ENCODE results near the gene ENTPD6.
A peak's percentile ranks its signal among the peaks of the same experiment; 100 is the strongest.
"Not testable (repeated sequence)": the region's sequence is repeated elsewhere in the genome, so short reads cannot be mapped to it uniquely, and the experiment has no call there.

ENTPD6 gene

GRCh38 chr20:25173321-25173720 lies 22.2 kb upstream of the ENTPD6 start:
- TF ChIP-seq TAF1 (IDR thresholded peaks at IDR 0.05; ENCODE audit: borderline replicate concordance, low read depth, low read length) = no peak
- FAIRE-seq = no peak

GRCh38 chr20:25173886-25174308 lies 21.6 kb upstream of the ENTPD6 start:
- FAIRE-seq (no peak), DNase-seq (ENCODE audit: insufficient read length) (no peak)
- TF ChIP-seq TAF1 (IDR thresholded peaks at IDR 0.05; ENCODE audit: borderline replicate concordance, low read depth, low read length) (no peak), POLR2AphosphoS5 (IDR thresholded peaks at IDR 0.05; ENCODE audit: low read depth, low read length) (no peak), POLR2A (IDR thresholded peaks at IDR 0.05; ENCODE audit: low read depth, low read length) (no peak)

More at GRCh38 chr20:25173321-25173720, 22.2 kb upstream of the ENTPD6 start:
- no peak for DNase-seq (ENCODE audit: insufficient read length)

GRCh38 chr20:25176184-25176583 lies 19.3 kb upstream of the ENTPD6 start:
- TF ChIP-seq POLR2A (IDR thresholded peaks at IDR 0.05; ENCODE audit: low read depth, low read length) (no peak), POLR2AphosphoS5 (IDR thresholded peaks at IDR 0.05; ENCODE audit: low read depth, low read length) (no peak), TAF1 (IDR thresholded peaks at IDR 0.05; ENCODE audit: borderline replicate concordance, low read depth, low read length) (no peak)
- DNase-seq (ENCODE audit: insufficient read length) (no peak), FAIRE-seq (no peak)

GRCh38 chr20:25177890-25178321 lies 17.6 kb upstream of the ENTPD6 start:
- no peak for TF ChIP-seq TAF1 (IDR thresholded peaks at IDR 0.05; ENCODE audit: borderline replicate concordance, low read depth, low read length)
- TF ChIP-seq POLR2A (IDR thresholded peaks at IDR 0.05; ENCODE audit: low read depth, low read length) = no peak
- DNase-seq (ENCODE audit: insufficient read length) (no peak), FAIRE-seq (no peak)

- DNase-seq (ENCODE audit: insufficient read length) = no peak
- peak; percentile 91 for FAIRE-seq
- TF ChIP-seq POLR2AphosphoS5 (IDR thresholded peaks at IDR 0.05; ENCODE audit: low read depth, low read length) (no peak), TAF1 (IDR thresholded peaks at IDR 0.05; ENCODE audit: borderline replicate concordance, low read depth, low read length) (no peak), POLR2A (IDR thresholded peaks at IDR 0.05; ENCODE audit: low read depth, low read length) (no peak)
Observed at GRCh38 chr20:25178563-25179438, 16.7 kb upstream of the ENTPD6 start.

GRCh38 chr20:25179439-25180089 lies 15.9 kb upstream of the ENTPD6 start:
- no peak for FAIRE-seq
- TF ChIP-seq POLR2A (IDR thresholded peaks at IDR 0.05; ENCODE audit: low read depth, low read length) (no peak), TAF1 (IDR thresholded peaks at IDR 0.05; ENCODE audit: borderline replicate concordance, low read depth, low read length) (no peak), POLR2AphosphoS5 (IDR thresholded peaks at IDR 0.05; ENCODE audit: low read depth, low read length) (no peak)

GRCh38 chr20:25184391-25184790 lies 11.1 kb upstream of the ENTPD6 start:
- not testable (repeated sequence) for FAIRE-seq; DNase-seq (ENCODE audit: insufficient read length)

More at GRCh38 chr20:25179439-25180089, 15.9 kb upstream of the ENTPD6 start:
- no peak for DNase-seq (ENCODE audit: insufficient read length)

- no peak for TF ChIP-seq TAF1 (IDR thresholded peaks at IDR 0.05; ENCODE audit: borderline replicate concordance, low read depth, low read length)
- TF ChIP-seq POLR2AphosphoS5 (IDR thresholded peaks at IDR 0.05; ENCODE audit: low read depth, low read length) = no peak
- TF ChIP-seq POLR2A (IDR thresholded peaks at IDR 0.05; ENCODE audit: low read depth, low read length) = no peak
- DNase-seq (ENCODE audit: insufficient read length) (no peak), FAIRE-seq (no peak)
Observed at GRCh38 chr20:25187220-25187619, 8.3 kb upstream of the ENTPD6 start.

GRCh38 chr20:25187635-25188034 lies 7.9 kb upstream of the ENTPD6 start:
- TF ChIP-seq POLR2AphosphoS5 (IDR thresholded peaks at IDR 0.05; ENCODE audit: low read depth, low read length) = no peak
- FAIRE-seq = no peak
- DNase-seq (ENCODE audit: insufficient read length) = no peak

GRCh38 chr20:25188218-25188617 lies 7.3 kb upstream of the ENTPD6 start:
- DNase-seq (ENCODE audit: insufficient read length) (no peak), FAIRE-seq (no peak)

GRCh38 chr20:25191051-25191450 lies 4.5 kb upstream of the ENTPD6 start:
- FAIRE-seq = no peak
- no peak for TF ChIP-seq POLR2AphosphoS5 (IDR thresholded peaks at IDR 0.05; ENCODE audit: low read depth, low read length)
- no peak for TF ChIP-seq TAF1 (IDR thresholded peaks at IDR 0.05; ENCODE audit: borderline replicate concordance, low read depth, low read length)
- TF ChIP-seq POLR2A (IDR thresholded peaks at IDR 0.05; ENCODE audit: low read depth, low read length) = no peak
- no peak for DNase-seq (ENCODE audit: insufficient read length)

More at GRCh38 chr20:25188218-25188617, 7.3 kb upstream of the ENTPD6 start:
- TF ChIP-seq POLR2AphosphoS5 (IDR thresholded peaks at IDR 0.05; ENCODE audit: low read depth, low read length) = no peak
- TF ChIP-seq TAF1 (IDR thresholded peaks at IDR 0.05; ENCODE audit: borderline replicate concordance, low read depth, low read length) = no peak

- no peak for FAIRE-seq
- TF ChIP-seq POLR2A (IDR thresholded peaks at IDR 0.05; ENCODE audit: low read depth, low read length) (no peak), POLR2AphosphoS5 (IDR thresholded peaks at IDR 0.05; ENCODE audit: low read depth, low read length) (no peak), TAF1 (IDR thresholded peaks at IDR 0.05; ENCODE audit: borderline replicate concordance, low read depth, low read length) (no peak)
- DNase-seq (ENCODE audit: insufficient read length) = no peak
Observed at GRCh38 chr20:25191689-25192088, 3.8 kb upstream of the ENTPD6 start.
